HepG2 (cell line): ENCODE measurements around the gene FAM117B. TPM values are rescaled to one million over a fixed set of nuclear protein-coding genes. Genes with fewer than 3 reads are reported as not detected.

Experiments
- ATAC-seq: fragments of 200-7000 bp; cut with Tn5 transposase; 3 replicates; pipeline ENCODE4 v1.9.1; 2020; ENCODE audit warnings: mild to moderate bottlenecking, moderate library complexity
- BruUV-seq: library from RNA; stranded (reverse); fragments of 400-500 nt; replicated peaks from 2 replicates; lab custom pipeline; 2021; lab: Mats Ljungman, UMichigan
- CTCF ChIA-PET: fragments of 300-600 bp; formaldehyde crosslinking; extraction: SDS; loops from one replicate; lab custom pipeline; 2021; ENCODE audit warnings: low total read pairs, inconsistent platforms, low intra/inter-chr PET ratio; lab: Yijun Ruan, JAX
- POLR2A ChIA-PET: fragments of 350-600 bp; sonication (Branson Sonifier 250); formaldehyde crosslinking; loops from one replicate; lab custom pipeline; 2020; ENCODE audit warnings: antibody characterized with exemption, inconsistent platforms; lab: Yijun Ruan, JAX
- DNase-seq: peaks from one replicate; pipeline ENCODE4 v3.0.0-alpha.2; 2015; ENCODE audit warnings: low spot score
- FAIRE-seq: peaks from 3 replicates; lab custom pipeline; 2011; peaks lifted over from hg19 to GRCh38; lab: Jason Lieb, UNC
- H2AFZ ChIP-seq: one replicate; pipeline ENCODE4 v1.6.1; 2011; ENCODE audit warnings: low read length, inconsistent platforms
- H3K27ac ChIP-seq: fragments of 300-600 bp; 3 replicates; pipeline ENCODE4 v1.8.0; 2011; ENCODE audit warnings: mixed run types, mild to moderate bottlenecking, mixed read lengths, low read length, inconsistent platforms; ENCODE audit not compliant: insufficient read depth; ENCODE audit errors: extremely low read length
- H3K27me3 ChIP-seq, 2 experiments: fragments of 200-600 bp in 1 of 2; 2 replicates in 1 of 2; 3 replicates in 1 of 2; pipeline versions ENCODE4 v1.6.0 to v1.8.0; 2011; ENCODE audit warnings: low read length in 2 of 2, mild to moderate bottlenecking in 2 of 2, moderate library complexity in 2 of 2, inconsistent platforms in 1 of 2; ENCODE audit not compliant: insufficient read depth in 2 of 2, control insufficient read depth in 1 of 2
- H3K36me3 ChIP-seq, 2 experiments: fragments of 200-600 bp in 1 of 2; replicated peaks in 1 of 2; 2 replicates in 1 of 2; 3 replicates in 1 of 2; pipeline versions ENCODE4 v1.5.1 to v1.8.0; 2011; ENCODE audit warnings: low read length in 2 of 2, inconsistent platforms in 1 of 2; ENCODE audit not compliant: insufficient read depth in 2 of 2, control insufficient read depth in 1 of 2
- H3K4me1 ChIP-seq: 2 replicates; pipeline ENCODE4 v1.5.1; 2012; ENCODE audit warnings: low read length, inconsistent platforms; ENCODE audit not compliant: insufficient read depth
- H3K4me2 ChIP-seq: 2 replicates; pipeline ENCODE4 v1.6.0; 2011; ENCODE audit warnings: low read depth, low read length, inconsistent platforms
- H3K4me3 ChIP-seq, 3 experiments: fragments of 200-600 bp in 1 of 3; sonication (generic), shearing (Covaris generic) in 1 of 3; replicated peaks in 1 of 3; 2 replicates each; pipeline ENCODE4 v1.5.1; 2011 to 2016; ENCODE audit warnings: low read length in 3 of 3, inconsistent platforms in 2 of 3, low read depth in 2 of 3, mild to moderate bottlenecking in 2 of 3, control low read depth in 1 of 3, mixed read lengths in 1 of 3; ENCODE audit not compliant: insufficient read depth in 1 of 3
- H3K79me2 ChIP-seq: one replicate; pipeline ENCODE4 v1.6.1; 2011; ENCODE audit warnings: low read length, inconsistent platforms; ENCODE audit not compliant: insufficient read depth
- H3K9ac ChIP-seq: 2 replicates; pipeline ENCODE4 v1.6.0; 2011; ENCODE audit warnings: mild to moderate bottlenecking, low read depth, low read length, inconsistent platforms; ENCODE audit not compliant: insufficient read depth
- H3K9me3 ChIP-seq: 2 replicates; pipeline ENCODE4 v1.5.1; 2012; ENCODE audit warnings: mild to moderate bottlenecking, low read length
- H4K20me1 ChIP-seq: 2 replicates; pipeline ENCODE4 v1.6.0; 2011; ENCODE audit warnings: inconsistent platforms, mild to moderate bottlenecking, low read length, moderate library complexity; ENCODE audit not compliant: insufficient read depth
- AGO1 ChIP-seq: fragments of 200-400 bp; formaldehyde crosslinking; IDR thresholded peaks from 2 replicates; pipeline ENCODE4 v1.6.1; 2017; ENCODE audit warnings: mild to moderate bottlenecking, low read depth, low read length, moderate library complexity; ENCODE audit not compliant: poor library complexity, severe bottlenecking
- ARNT2 ChIP-seq: sonication (generic); formaldehyde crosslinking; IDR thresholded peaks from 2 replicates; pipeline ENCODE4 v1.8.0; 2022; ENCODE audit warnings: mild to moderate bottlenecking, low read depth, missing genetic modification reagents, moderate library complexity
- ELF1 ChIP-seq: sonication (generic); formaldehyde crosslinking; IDR thresholded peaks from 2 replicates; pipeline ENCODE4 v1.4.0; 2020; ENCODE audit warnings: missing genetic modification reagents
- GPBP1L1 ChIP-seq: sonication (generic); formaldehyde crosslinking; IDR thresholded peaks from 2 replicates; pipeline ENCODE4 v1.5.0; 2020; ENCODE audit warnings: mild to moderate bottlenecking, missing genetic modification reagents
- GRHL1 ChIP-seq: sonication (generic); formaldehyde crosslinking; conservative IDR thresholded peaks from 2 replicates; pipeline ENCODE4 v1.8.0; 2022; ENCODE audit warnings: missing genetic modification reagents
- HOXA7 ChIP-seq: sonication (generic); formaldehyde crosslinking; IDR thresholded peaks from 2 replicates; pipeline ENCODE4 v1.8.1; 2022; ENCODE audit warnings: mild to moderate bottlenecking, missing genetic modification reagents, moderate library complexity
- MXI1 ChIP-seq: IDR thresholded peaks from 3 replicates; pipeline ENCODE4 v1.6.1; 2012; ENCODE audit warnings: low read depth, low read length, inconsistent platforms, borderline replicate concordance
- RAD21 ChIP-seq: fragments of 450-650 bp; formaldehyde crosslinking; IDR thresholded peaks from 2 replicates; pipeline ENCODE4 v1.5.0; 2020; ENCODE audit warnings: mild to moderate bottlenecking
- SAP130 ChIP-seq: IDR thresholded peaks from 2 replicates; pipeline ENCODE4 v1.6.1; 2016; ENCODE audit warnings: low read depth
- SKI ChIP-seq: fragments of 450-650 bp; IDR thresholded peaks from one replicate; pipeline ENCODE4 v1.6.1; 2018; ENCODE audit warnings: mild to moderate bottlenecking; ENCODE audit not compliant: partially characterized antibody
- SYNCRIP ChIP-seq: fragments of 200-400 bp; formaldehyde crosslinking; IDR thresholded peaks from 2 replicates; pipeline ENCODE4 v1.6.1; 2018; ENCODE audit warnings: mild to moderate bottlenecking, low read depth, low read length; ENCODE audit not compliant: insufficient read depth
- ZNF687 ChIP-seq: sonication (generic); formaldehyde crosslinking; IDR thresholded peaks from 2 replicates; pipeline ENCODE4 v1.5.1; 2020; ENCODE audit warnings: mild to moderate bottlenecking, missing genetic modification reagents, moderate library complexity
- ZSCAN25 ChIP-seq: sonication (generic); formaldehyde crosslinking; IDR thresholded peaks from 2 replicates; pipeline ENCODE4 v1.8.0; 2022; ENCODE audit warnings: mild to moderate bottlenecking, missing genetic modification reagents
- WGBS: methylation state at CpG from one replicate; pipeline ENCODE4 v1.1.6; 2017; ENCODE audit warnings: low lambda C conversion rate; 5-methylcytosine and 5-hydroxymethylcytosine counted together
- in situ Hi-C: cut with HindIII; loops from 2 replicates; pipeline ENCODE4 v1.10.0; 2017; ENCODE audit warnings: low pct_unique_long_range_greater_than_20kb; ENCODE audit not compliant: extremely low pct_ligation_motif_present
- intact Hi-C: fragments of 100-400 bp; cut with micrococcal nuclease; formaldehyde crosslinking; loops from one replicate; pipeline ENCODE4 v1.10.0; 2022; ENCODE audit not compliant: unreplicated experiment
- polyA plus RNA-seq, 8 experiments: library from polyadenylated mRNA; depleted of rRNA in 3 of 8; stranded (reverse) in 7 of 8; unstranded in 1 of 8; fragments of >200 nt; fragmentation: Illumina TruSeq in 4 of 8; extraction: Trizol in 4 of 8; gene quantifications; 2 replicates each; pipeline versions ENCODE4 v1.2.1 to v1.2.3, GENCODE V29; 2011 to 2016; ENCODE audit warnings: low read depth in 4 of 8, missing spikeins in 1 of 8, mixed read lengths in 1 of 8; ENCODE audit not compliant: insufficient read depth in 1 of 8
- total RNA-seq, 5 experiments: library from RNA; depleted of rRNA; stranded (reverse); fragments of >200 nt; fragmentation: Illumina TruSeq; extraction: Trizol; gene quantifications; 2 replicates each; pipeline ENCODE4 v1.2.3, GENCODE V29; 2016; ENCODE audit warnings: low read depth in 1 of 5

The FAM117B gene
- total and polyA plus RNA-seq, 2 of the 13 experiments (the other 11 are each of a cell fraction or from before 2014, with no cell fraction given): 5.8 to 11.0 TPM

- in situ Hi-C loops: no loop called here
- Histone ChIP-seq H3K79me2 (peaks cover 26% of the 10 kb centered on the region), H3K27ac (no peak overlapping the region), H3K4me2 (no peak overlapping the region), H3K36me3 (peaks cover 0 to 2% of the 10 kb centered on the region in 2 experiments; a peak in 1 of 5 replicates), H3K9ac (no peak overlapping the region), H2AFZ (no peak overlapping the region), H3K9me3 (peaks cover 16% of the 10 kb centered on the region), H3K4me3 (no peak overlapping the region), H3K27me3 (no peaks in the 10 kb centered on the region), H3K4me1 (peaks cover 9% of the 10 kb centered on the region), H4K20me1 (no peaks in the 10 kb centered on the region)
- FAIRE-seq (no peak), ATAC-seq (no peak), DNase-seq (no peak)
- TF ChIP-seq ELF1 (CRISPR knock-in tag) (no peak), SYNCRIP (no peak), SAP130 (CRISPR knock-in tag) (no peak), AGO1 (no peak), GPBP1L1 (CRISPR knock-in tag) (no peak), MXI1 (no peak), SKI (no peak), ZSCAN25 (CRISPR knock-in tag) (no peak), HOXA7 (CRISPR knock-in tag) (no peak), ARNT2 (CRISPR knock-in tag) (no peak), ZNF687 (CRISPR knock-in tag) (no peak), RAD21 (CRISPR knock-in tag) (no peak), GRHL1 (CRISPR knock-in tag) (no peak)
- intact Hi-C loops: no loop called here
- POLR2A ChIA-PET: no interaction called here
- CTCF ChIA-PET: no interaction called here
- no TSS peak for BruUV-seq
- 96% methylated on average over 12 of the region's 12 CpGs for WGBS
Observed at GRCh38 chr2:202682274-202682673, 47.5 kb downstream of the FAM117B start.
